ENCODE measurements around the gene COQ10A.

DNA sequence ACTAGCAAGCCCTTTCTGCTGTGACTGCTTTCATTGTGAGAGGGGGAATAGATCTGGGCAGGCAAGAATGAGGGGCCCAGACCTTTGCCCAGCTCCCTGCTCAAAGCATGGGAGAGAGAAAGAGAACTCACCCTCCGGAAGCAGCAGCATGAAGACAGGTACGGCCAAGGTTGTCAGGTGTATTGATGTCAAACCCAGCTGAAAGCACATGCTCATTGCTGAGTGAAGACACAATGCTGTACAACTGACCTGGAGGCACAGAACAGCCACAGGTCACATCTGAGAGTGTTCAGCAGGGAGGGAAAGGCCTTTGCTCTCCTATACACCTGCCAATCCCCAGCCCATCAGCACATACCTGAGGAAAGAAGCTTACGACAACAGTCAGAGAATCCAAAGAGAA, 14.1 kb upstream of the COQ10A start:
- TF ChIP-seq, protein P1, sequence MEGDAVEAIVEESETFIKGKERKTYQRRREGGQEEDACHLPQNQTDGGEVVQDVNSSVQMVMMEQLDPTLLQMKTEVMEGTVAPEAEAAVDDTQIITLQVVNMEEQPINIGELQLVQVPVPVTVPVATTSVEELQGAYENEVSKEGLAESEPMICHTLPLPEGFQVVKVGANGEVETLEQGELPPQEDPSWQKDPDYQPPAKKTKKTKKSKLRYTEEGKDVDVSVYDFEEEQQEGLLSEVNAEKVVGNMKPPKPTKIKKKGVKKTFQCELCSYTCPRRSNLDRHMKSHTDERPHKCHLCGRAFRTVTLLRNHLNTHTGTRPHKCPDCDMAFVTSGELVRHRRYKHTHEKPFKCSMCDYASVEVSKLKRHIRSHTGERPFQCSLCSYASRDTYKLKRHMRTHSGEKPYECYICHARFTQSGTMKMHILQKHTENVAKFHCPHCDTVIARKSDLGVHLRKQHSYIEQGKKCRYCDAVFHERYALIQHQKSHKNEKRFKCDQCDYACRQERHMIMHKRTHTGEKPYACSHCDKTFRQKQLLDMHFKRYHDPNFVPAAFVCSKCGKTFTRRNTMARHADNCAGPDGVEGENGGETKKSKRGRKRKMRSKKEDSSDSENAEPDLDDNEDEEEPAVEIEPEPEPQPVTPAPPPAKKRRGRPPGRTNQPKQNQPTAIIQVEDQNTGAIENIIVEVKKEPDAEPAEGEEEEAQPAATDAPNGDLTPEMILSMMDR (IDR thresholded peaks at IDR 0.05; ENCODE audit: low read depth, low read length), result no peak
- no peak for TF ChIP-seq EZH2phosphoT487 (IDR thresholded peaks at IDR 0.05; ENCODE audit: low read depth)
